OCI-LY3 (cell line): ENCODE measurements around the gene PCDHA8.

Experiments
- EZH2phosphoT487 ChIP-seq: fragments of 200-600 bp; shearing (Covaris generic); IDR thresholded peaks from 2 replicates; pipeline ENCODE4 v1.6.1; 2018; ENCODE audit warnings: antibody characterized with exemption, mixed run types, low read depth
- TF ChIP-seq, protein P1 (sequence below): fragments of 200-600, 300-600 bp; sonication (generic); IDR thresholded peaks from 2 replicates; pipeline ENCODE4 v1.5.1; 2014; ENCODE audit warnings: antibody characterized with exemption, low read length, low read depth

DNA sequence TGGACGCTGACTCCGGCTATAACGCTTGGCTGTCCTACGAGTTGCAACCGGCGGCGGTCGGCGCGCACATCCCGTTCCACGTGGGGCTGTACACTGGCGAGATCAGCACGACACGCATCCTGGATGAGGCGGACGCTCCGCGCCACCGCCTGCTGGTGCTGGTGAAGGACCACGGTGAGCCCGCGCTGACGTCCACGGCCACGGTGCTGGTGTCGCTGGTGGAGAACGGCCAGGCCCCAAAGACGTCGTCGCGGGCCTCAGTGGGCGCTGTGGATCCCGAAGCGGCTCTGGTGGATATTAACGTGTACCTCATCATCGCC is 36.2 kb downstream of the PCDHA8 start:
- TF ChIP-seq, protein P1, sequence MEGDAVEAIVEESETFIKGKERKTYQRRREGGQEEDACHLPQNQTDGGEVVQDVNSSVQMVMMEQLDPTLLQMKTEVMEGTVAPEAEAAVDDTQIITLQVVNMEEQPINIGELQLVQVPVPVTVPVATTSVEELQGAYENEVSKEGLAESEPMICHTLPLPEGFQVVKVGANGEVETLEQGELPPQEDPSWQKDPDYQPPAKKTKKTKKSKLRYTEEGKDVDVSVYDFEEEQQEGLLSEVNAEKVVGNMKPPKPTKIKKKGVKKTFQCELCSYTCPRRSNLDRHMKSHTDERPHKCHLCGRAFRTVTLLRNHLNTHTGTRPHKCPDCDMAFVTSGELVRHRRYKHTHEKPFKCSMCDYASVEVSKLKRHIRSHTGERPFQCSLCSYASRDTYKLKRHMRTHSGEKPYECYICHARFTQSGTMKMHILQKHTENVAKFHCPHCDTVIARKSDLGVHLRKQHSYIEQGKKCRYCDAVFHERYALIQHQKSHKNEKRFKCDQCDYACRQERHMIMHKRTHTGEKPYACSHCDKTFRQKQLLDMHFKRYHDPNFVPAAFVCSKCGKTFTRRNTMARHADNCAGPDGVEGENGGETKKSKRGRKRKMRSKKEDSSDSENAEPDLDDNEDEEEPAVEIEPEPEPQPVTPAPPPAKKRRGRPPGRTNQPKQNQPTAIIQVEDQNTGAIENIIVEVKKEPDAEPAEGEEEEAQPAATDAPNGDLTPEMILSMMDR = no peak
- no peak for TF ChIP-seq EZH2phosphoT487
